GM10847 (cell line): ENCODE results near the gene ZMYND19.

Source experiments
- POLR2A ChIP-seq: IDR thresholded peaks from 2 replicates; pipeline ENCODE4 v1.6.1; 2011; ENCODE audit not compliant: insufficient read length; ENCODE audit errors: extremely low read depth

The ZMYND19 gene

GRCh38 chr9:137551264-137552021 is 38.9 kb downstream of the ZMYND19 start, which contains the start of gene MRPL41:
Gene MRPL41, plus strand, starts transcription at chr9:137551879. Its CDS starts 203 bp downstream, at chr9:137552082.
- TF ChIP-seq POLR2A = peak; percentile 65

GRCh38 chr9:137550231-137550621 is 40.1 kb downstream of the ZMYND19 start, which contains the start of gene PNPLA7:
Gene PNPLA7, minus strand, starts transcription at chr9:137550402. Its CDS starts 205 bp downstream, at chr9:137550197.
- no peak for TF ChIP-seq POLR2A

GRCh38 chr9:137547687-137548543 is 42.4 kb downstream of the ZMYND19 start:
- TF ChIP-seq POLR2A = no peak

GRCh38 chr9:137545123-137545522 is 45.2 kb downstream of the ZMYND19 start:
- TF ChIP-seq POLR2A = no peak

GRCh38 chr9:137544176-137544760 is 46.0 kb downstream of the ZMYND19 start:
- TF ChIP-seq POLR2A = no peak

- TF ChIP-seq POLR2A = no peak
Observed at GRCh38 chr9:137543237-137543963, 46.9 kb downstream of the ZMYND19 start.

- no peak for TF ChIP-seq POLR2A
Observed at GRCh38 chr9:137542486-137542885, 47.8 kb downstream of the ZMYND19 start.

- no peak for TF ChIP-seq POLR2A
Observed at GRCh38 chr9:137540536-137540935, 49.8 kb downstream of the ZMYND19 start.

- no peak for TF ChIP-seq POLR2A
Observed at GRCh38 chr9:137538058-137538457, 52.3 kb downstream of the ZMYND19 start.

- TF ChIP-seq POLR2A = no peak
Observed at GRCh38 chr9:137535120-137535428, 55.2 kb downstream of the ZMYND19 start.

- no peak for TF ChIP-seq POLR2A
Observed at GRCh38 chr9:137534256-137535119, 55.8 kb downstream of the ZMYND19 start.
